HG03439 (cell line): ENCODE data around the gene NDUFAF5.
"Not testable (repeated sequence)": the region's sequence is repeated elsewhere in the genome, so short reads cannot be mapped to it uniquely, and the experiment has no call there.

ENCODE experiments used
- ATAC-seq: cut with Tn5 transposase; IDR thresholded peaks from one replicate; pipeline ENCODE4 v1.9.1; 2021; ENCODE audit warnings: mild to moderate bottlenecking, moderate library complexity; ENCODE audit not compliant: unreplicated experiment

The NDUFAF5 gene, protein sequence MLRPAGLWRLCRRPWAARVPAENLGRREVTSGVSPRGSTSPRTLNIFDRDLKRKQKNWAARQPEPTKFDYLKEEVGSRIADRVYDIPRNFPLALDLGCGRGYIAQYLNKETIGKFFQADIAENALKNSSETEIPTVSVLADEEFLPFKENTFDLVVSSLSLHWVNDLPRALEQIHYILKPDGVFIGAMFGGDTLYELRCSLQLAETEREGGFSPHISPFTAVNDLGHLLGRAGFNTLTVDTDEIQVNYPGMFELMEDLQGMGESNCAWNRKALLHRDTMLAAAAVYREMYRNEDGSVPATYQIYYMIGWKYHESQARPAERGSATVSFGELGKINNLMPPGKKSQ

DNA sequence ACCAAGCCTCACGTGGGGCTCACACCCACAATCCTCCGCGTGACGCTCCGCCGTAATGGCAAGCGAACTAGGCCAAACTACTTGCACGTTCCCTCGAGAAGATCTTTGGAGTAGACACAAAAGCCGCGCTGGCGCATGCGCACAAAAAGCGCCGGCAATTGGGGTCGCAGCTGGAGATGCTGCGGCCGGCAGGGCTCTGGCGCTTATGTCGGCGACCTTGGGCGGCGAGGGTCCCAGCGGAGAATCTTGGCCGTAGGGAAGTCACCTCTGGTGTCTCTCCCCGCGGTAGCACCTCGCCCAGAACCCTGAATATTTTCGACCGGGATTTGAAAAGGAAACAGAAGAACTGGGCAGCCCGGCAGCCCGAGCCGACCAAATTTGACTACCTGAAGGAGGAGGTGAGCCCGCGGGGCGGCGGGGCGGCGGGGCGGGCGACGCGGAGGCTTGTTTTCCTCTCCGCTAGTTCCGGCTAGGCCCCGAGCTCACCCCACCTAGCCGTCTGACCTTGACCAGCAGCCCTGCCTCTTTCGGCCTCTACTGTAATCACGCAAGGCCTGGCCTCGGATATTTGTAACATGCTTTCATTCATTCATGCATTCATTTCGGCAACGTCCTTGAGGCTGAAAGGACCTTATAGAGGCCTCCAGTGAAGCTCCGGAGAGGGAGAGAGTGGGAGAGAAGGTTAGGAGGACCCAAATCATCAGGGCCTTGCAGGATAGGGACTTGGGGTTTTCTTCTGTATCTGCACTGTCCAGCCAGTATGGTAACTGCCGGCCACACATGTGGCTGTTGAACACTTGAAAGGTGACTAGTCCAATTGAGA lies at the start of gene NDUFAF5, which contains the start of gene ESF1:
NDUFAF5 (plus strand) TSS at position 136 of the 823 bp plus-strand sequence; CDS start at position 177, 41 bp downstream.
ESF1 (minus strand) TSS at position 27 of the 823 bp plus-strand sequence. CDS start 1,779 bp downstream, outside the sequence.
- ATAC-seq: peak; percentile 96

DNA sequence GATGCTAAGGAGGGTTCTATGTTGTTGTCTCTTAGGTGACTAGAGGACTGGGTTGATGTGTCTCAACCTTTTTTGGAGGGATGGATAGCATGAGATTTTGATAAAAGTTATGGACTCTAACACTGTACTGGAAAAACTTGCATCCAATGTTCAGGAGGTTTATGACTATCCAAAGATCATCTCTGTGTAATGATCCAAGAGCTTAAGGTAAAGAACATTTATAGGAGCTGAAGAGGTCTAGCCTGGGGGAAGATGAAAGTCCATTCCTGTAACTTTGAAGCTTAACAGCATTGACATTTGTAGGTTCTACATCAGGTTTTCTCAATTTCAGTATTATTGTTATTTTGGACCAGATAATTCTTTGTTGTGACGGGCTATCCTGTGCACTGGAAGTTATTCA lies 49.0 kb upstream of the NDUFAF5 start:
- ATAC-seq: no peak

DNA sequence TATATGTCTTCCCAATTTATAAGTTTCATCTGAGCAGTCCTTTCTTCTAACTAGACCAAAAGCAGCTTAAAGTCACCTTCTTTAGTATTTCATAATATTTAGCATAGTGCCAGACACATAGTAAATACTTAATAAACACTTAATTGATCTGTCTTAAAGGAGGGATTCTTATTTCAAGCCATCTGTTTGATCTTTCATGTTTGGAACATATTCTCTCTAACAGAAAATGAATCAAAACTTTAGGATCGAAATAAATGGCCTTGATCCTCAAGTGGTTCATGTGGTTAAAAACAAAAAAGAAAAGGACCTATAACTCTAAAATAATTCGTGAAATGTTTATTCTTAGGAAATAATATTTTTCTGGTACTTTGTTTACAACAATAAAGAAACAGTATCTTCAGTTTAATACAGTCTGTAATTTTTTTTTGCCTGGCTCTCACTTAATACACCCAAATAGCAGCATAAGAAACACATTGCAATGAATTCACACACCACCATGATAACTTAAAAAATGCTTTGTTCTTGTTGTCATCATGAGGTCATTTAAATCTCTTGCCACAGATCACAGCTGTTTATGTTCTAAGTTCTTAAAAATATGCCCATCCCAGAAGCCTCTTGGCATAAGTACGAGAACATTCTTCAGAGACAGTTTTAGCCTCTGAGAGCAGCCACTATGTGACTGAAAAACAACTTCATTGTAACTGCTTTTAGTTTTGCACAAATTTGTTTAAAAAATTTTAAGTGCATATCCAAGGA lies 48.2 kb upstream of the NDUFAF5 start:
- no peak for ATAC-seq

DNA sequence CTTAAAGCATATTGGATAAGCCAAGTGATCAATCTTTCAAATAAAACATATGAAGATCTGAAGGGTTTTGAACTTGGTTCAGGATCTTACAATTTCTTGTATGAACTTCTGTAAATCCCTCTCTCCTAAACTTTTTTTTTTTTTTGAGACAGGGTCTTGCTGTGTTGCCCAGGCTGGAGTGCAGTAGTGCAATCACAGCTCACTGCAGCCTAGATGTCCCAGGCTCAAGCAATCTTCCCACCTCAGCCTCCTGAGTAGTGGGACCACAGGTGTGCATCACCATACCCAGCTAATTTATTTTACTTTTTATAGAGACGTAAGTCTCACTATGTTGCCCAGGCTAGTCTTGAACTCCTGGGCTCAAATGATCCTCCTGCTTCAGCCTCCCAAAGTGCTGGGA lies 46.6 kb upstream of the NDUFAF5 start:
- ATAC-seq: not testable (repeated sequence)

DNA sequence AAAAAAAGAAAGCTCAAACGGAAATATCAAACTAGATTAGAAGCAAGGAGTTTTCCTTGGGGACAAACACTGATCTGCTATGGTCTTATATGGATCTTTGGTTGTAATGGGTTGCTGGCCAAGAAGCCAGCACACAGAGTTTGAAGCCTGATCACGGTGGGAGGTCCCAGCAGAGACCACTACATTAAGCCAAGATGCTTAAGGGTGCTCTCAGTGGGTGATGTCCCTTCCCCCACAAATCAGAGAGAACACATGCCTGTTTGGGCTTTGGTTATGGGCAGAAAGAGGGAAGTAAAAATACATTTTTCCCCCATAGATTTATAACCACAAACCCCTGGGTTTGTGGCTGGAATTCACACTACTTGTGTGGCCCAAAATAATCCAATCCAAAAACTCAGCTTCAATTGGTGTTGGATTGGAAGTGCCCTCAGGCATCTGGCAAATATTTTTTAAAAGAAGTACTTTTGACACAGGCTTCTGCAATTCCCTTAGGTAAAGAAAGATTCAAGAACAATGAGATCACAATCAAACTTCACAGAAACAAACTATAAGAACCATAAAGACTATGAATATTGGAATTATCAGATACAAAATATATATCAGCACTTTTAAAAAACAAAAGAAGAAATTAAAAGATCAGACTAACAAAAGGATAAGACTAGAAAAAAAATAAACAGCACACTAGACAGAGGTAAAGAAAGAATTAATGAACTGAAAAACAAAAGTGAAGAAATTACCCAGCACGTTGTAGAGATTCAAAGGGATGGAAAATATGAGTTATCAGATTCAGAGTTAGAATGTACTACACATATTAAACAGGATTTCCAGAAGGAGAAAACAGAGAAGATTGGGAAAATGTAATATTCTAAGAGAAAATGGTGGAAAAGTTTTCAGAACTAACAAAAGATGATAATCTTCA lies 44.8 kb upstream of the NDUFAF5 start:
- no peak for ATAC-seq

DNA sequence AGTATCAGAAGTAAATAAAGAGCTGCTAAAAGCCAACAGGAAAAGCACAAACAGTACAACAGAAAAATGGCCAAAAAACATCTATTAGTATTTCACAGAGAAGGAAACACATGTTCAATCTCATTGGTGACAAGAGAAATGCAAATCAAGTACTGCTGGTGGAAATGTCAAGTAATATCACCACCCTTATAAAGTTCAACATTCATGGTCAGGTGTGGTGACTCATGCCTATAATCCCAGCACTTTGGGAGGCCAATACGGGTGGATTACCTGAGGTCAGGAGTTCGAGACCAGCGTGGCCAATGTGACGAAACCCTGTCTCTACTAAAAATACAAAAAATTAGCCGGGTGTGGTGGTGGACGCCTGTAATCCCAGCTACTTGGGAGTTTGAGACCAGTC lies 42.9 kb upstream of the NDUFAF5 start:
- ATAC-seq: no peak

DNA sequence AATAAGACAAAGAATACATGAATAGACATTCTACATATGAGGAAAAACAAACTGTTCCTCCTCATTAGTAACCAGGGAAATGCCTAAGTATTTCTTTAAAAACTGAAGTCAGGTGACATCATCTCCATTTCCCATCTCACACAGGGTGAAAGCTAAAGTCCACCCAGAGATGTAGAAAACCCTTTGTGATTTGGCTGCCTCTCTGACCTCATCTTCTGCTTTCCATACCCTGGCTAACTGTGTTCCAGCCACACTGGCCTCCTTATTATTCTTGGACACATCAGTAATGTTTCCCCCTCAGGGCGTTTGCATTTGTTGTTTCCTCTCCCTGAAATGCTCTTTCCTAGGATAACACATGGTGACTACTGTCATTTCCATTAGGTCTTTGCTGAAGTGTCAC lies 40.5 kb upstream of the NDUFAF5 start:
- no peak for ATAC-seq

DNA sequence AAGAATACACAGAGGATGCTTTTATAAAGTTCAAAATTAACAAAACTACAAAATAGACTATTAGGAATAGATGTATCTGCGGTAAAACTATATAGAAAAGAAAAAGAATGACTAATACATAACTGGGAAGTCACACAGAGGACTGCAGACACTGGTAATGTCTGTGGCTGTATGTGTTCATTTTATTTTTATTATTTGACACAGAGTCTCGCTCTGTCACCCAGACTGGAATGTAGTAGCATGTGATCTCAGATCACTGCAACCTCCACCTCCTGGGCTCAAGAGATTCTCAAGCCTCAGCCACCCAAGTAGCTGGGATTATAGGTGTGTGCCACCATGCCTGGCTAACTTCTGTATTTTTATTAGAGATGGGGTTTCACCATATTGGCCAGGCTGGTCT lies 39.0 kb upstream of the NDUFAF5 start:
- ATAC-seq: no peak

DNA sequence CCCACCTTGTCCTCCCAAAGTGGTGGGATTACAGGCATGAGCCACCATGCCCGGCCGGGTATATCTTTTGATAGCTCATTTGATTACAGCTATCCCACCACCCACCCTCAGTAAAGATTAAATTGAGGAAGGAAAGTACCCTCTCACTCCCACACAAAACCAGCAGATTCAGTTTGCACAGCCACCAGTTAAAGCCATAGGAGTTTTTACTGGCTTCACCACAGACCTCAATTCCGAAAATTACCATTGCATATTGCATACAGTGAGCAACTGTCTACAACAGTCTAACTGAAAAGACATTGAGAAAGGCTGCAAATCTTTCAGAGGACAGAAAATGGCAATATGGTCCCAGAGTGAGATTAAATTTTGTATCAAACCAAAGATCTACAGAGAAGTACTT lies 35.0 kb upstream of the NDUFAF5 start:
- no peak for ATAC-seq

DNA sequence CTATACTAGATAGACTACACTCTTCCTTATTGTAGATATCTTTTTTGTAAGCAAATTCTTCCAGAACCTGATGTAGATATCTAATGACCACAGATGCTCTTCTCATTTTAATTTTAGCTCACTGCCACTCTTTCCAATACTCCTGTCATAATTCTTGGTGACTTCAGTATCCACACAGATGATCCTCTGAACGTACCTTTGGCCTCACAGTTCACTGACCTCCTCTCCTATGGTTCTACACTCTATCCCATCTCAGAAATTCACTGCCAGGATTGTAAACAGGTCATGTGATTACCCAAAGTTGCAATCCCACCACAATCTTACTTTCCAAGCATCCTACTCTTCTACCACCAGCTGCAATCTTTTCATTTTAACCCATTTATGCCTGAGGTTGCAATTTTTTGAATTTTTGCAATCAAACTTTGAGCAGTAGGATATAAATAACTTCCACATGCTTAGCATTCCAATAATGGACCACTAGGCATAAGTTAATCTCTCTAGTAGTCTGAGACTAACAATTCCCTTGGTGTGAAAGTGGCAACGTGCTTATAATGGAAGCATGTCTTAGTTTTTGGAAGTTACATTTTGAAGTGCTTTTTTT lies 31.3 kb upstream of the NDUFAF5 start:
- no peak for ATAC-seq

DNA sequence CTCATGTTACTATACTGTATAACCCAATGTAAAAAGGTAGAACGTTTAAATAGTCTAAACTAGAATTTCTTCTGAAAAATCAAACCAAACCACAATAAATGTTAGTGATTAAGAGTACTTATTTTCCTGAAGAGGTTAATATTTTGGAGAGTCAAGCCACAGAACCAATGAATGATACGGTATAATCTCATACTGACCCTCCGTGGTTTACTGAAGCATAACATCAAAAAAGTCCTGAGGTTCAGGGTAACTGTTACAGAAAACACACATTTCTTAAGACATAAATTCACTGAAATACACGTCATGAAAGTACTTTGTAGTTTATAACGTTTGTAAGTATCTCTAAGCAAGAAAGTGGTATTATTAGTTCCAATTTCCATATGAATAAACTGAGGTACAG lies 29.0 kb upstream of the NDUFAF5 start:
- no peak for ATAC-seq

DNA sequence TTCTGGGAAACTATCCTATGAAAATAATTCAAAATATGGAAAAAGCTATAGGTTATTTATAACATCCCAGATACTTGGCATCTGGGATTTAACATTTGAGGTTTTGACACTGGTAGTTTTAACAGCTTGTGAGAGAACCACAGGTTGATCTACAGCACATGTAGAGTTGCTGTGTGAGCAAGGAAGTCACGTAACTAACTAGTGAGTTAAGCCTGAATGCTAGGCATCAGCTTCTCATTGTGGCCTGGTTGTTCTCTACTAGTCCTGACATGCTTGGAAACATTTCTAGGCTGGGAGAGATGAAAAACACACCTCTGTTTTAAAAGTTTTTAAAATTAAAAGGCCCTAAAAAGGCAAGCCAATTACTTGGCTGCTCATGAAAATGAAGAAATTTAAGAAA lies 28.3 kb upstream of the NDUFAF5 start:
- ATAC-seq: no peak

DNA sequence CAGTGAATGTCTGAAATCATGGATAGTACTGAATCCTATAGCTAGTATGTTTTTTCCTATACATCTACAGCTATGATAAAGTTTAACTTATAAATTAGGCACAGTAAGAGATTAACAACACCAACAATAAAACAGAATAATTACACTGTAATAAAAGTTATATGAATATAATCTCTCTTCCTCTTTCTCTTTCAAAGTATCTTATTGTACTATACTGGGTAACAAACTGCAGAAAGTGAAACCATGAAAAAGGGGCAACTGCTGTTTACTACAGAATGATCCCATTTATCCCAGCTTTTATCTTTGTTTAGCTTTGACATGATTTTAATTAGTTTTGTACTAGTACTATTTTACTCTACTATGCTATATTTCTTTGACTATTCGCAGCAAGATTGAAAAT lies 25.9 kb upstream of the NDUFAF5 start:
- ATAC-seq: no peak

DNA sequence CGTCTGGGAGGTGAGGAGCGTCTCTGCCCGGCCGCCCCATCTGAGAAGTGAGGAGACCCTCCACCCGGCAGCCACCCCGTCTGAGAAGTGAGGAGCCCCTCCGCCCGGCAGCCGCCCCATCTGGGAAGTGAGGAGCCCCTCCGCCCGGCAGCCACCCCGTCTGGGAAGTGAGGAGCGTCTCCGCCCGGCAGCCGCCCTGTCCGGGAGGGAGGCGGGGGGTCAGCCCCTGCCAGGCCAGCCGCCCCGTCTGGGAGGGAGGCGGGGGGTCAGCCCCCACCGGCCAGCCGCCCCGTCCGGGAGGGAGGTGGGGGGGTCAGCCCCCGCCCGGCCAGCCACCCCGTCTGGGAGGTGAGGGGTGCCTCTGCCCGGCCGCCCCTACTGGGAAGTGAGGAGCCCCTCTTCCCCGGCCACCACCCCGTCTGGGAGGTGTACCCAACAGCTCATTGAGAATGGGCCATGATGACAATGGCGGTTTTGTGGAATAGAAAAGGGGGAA lies 24.3 kb upstream of the NDUFAF5 start:
- ATAC-seq: not testable (repeated sequence)

DNA sequence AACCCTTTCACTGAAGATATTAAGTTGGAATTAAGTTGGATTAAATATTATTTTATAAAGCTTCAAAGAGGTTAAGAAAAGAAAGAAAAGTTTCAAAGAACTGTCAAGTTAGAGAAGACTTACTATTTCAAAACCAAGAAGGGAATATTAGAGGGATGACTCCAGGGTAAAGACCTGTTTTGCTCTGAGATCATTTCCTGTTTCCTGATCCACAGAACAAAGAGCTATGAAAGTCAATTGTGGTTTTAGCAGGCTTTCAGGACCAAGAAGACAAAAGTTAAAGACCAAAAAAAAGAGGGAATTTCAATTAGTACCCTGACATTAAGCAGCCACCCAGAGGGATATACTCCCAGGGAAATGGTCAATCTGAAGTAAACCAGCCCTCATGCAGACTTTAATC lies 19.5 kb upstream of the NDUFAF5 start:
- no peak for ATAC-seq

DNA sequence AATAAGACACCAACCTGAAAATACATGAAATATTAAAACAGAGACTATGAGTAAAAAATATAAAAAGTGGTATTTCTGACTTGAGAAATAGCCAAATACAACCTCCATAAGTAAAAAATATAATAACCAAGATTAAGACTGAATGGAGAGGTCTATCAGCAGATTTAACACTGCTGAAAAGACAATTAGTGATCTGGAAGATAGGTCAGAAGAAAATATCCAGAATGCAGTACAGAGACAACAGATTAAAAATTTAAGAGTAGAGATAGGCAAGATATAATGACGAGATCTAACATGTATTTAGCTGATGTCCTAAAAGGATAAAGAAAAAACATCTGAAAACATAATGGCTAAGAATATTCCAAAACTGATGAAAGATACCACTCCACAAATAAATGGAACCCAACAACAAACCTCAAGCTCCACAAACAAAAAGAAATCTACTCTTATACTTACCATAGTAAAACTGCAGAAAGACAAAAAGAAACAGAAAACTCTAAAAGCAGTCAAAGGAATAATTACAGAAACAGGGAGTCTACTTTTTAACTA lies 18.9 kb upstream of the NDUFAF5 start:
- no peak for ATAC-seq

DNA sequence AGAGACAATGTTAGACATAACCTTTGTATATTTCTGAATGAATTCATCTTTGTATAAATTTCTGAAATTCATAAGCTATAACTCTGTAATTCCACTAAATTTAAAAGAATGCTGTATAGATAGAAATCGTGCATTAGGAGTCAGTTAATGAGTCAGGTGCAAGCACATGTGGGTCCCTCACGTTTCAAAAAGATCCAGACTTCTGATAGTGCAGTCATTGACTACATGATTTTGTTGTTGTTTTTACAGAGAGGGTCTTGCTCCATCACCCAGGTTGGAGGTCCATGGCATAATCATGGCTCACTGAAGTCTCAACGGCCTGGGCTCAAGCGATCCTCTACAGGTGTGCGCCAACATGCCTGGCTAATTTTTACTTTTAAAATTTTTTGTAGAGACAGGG lies 14.7 kb upstream of the NDUFAF5 start:
- no peak for ATAC-seq

DNA sequence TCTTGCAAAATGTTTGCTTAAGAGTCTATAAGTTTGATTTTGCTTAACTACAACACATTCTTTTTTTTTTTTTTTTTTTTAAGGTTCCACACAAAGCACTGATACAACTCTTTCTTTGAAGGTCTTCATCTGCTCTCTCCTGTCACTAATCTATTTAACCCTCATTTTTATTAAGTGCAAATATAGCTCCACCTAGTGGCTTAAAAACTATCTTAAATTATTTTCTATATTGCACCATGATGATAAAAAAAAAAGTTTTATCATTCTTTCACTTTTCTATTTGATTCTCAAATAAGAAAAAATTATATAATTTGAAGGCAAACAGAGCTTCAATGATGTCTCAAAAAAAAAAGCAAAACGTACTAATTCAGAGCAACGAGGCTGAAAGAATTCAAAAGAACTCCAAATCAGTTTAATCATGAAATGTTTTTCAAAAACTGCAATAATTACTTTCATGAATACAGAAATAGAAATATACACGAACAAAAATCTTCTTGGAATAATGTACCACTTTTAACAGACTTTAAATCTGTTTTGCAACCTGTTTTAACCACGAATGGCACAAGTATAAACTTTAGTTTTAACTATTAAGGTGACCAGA lies 12.9 kb upstream of the NDUFAF5 start:
- ATAC-seq: no peak

DNA sequence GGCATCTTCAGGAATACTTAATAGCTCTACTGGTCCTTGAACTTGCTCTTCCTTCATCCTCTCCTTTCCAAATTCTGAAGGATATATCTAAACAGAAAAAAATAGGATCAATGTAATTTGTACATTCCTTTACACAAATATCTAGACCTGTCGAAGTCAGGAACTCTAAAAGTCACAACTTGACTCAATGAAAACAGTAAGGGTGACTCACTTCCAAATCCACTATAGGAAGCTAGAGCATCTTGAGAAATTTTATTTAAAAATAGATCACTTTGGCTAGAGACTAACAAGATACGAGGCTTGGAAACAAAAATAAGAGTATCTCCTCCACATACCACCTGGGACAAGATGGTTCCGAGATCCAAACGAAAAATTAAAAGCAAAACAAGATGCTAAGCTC lies 12.3 kb upstream of the NDUFAF5 start:
- no peak for ATAC-seq
